ENCODE data around the gene TMPRSS6.

The TMPRSS6 gene

DNA sequence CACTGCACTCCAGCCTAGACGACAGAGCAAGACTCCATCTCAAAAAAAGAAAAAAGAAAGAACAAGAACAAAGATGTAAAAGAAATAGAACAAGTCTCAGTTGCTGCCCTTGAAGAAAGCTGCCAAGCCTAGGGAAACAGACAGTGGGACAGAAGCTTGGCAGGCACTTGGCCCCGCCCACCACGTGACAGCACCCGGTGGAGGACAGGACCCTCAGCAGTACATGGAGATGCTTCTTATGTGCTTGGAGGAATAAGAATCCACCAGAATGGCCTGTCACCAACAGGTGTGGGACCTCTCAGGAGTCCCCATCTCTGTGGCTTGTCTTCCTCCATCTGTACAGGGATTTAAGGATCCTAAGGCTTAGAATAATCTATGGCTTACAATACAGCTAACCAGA, 7.6 kb upstream of the TMPRSS6 start:
- no peak for DNase-seq (ENCODE audit: low read depth, low spot score)

GRCh38 chr22:37115032-37115431, 5.5 kb upstream of the TMPRSS6 start:
- no peak for DNase-seq (ENCODE audit: low read depth, low spot score)

DNA sequence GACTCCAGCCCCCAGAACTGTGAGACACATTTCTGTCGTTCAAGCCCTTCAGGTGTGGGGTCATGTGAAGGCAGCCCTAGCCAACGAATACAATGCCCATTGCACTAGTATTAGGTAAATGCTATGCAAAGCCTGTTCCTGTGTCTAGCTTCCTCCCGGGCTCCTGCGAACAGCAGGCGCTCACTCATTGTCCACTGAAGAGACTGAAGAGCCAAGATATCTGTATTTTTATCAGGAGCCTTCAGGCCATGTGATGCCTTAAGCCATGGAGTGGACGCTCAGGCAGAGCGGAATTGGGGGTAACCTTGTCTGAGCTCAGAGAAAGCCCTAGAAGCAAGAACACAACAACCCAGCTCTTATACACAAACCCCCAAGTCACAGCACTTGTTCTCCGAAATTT, 4.2 kb upstream of the TMPRSS6 start:
- no peak for DNase-seq (ENCODE audit: low read depth, low spot score)

GRCh38 chr22:37112084-37112728, 2.7 kb upstream of the TMPRSS6 start:
- no peak for DNase-seq (ENCODE audit: low read depth, low spot score)

DNA sequence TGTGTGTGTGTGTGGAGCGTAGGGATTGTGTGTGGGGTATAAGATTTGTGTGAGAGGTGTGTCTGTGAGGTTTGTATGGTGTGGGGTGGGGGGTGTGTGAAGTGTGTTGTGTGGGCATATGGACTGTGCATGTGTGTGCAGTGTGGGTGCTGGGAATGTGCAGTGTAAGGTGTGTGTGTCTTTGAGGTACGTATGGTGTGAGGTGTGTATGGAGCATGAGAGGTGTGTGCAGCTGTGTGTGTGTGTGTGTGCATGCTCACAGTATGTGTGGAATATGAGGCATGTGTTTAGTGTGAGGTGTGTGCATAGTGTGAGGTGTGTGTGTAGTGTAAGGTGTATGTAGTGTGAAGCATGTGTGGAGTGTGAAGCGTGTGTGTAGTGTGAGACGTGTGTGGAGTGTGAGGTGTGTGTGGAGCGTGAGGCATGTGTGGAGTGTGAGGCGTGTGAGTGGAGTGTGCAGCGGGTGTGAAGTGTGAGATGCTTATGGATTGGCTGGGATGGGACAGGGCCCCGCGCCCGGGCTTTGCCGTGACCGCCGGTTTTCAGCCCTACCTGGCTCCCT, 1.7 kb upstream of the TMPRSS6 start:
- DNase-seq (ENCODE audit: low read depth, low spot score) = no peak

DNA sequence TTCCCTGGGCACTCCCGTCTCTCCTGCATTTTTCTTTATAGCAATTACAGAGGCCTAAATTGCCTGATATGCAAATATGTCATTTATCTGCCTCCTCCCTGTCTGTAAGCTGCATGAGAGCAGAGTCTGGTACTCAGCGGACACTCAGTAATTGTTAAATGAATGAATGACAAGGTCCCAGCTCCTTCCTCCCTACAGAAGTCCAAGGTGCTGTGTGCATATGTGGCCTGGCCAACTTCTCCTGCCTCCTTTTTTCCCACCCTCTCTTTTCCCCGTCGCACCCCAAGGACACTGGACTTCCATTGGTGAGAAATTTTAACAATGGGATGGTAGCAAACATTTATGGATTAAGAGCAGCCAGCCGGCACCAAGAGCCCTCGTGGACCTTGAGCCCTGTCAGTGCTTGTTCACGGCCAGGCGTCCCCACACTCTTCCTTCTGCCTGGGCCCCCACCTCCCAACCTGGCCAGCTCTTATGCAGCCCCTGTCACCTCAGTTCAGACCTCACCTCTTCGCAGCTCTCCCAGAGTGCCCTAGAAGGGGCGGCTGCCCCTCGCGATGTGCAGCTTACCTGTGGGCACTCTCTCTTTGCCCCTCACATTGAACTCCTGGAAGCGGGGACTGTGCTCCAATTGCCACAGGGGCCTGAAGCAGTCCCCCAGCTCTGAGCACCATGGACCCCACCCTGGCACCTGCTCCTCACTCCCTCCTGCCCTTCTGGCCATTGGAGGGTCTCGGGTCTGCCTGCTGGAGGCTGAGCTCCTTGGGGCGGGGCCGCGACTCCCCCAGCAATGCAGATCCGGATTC, 1.5 kb downstream of the TMPRSS6 start:
- DNase-seq (ENCODE audit: low read depth, low spot score) = no peak

DNA sequence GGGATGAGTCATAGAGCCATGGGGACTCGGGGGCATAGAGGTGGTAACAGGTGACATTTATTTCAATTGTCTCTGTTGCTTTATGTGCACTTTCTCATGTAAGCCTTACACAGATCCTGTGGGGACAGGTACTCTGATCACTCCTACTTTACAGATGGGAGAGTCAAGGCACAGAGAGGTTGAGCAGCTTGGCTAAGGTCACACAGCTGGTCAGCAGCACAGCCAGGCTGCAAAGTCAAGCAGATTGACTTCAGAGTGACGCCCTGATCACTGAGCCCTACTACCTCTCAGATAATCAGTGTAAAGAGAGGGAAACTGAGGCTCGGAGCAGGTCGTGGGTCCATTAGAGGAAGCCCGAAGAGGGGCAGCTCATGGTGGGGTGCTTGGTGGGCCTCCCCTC, 3.5 kb downstream of the TMPRSS6 start:
- no peak for DNase-seq (ENCODE audit: low read depth, low spot score)

GRCh38 chr22:37105154-37105553, 4.4 kb downstream of the TMPRSS6 start:
- no peak for DNase-seq (ENCODE audit: low read depth, low spot score)

DNA sequence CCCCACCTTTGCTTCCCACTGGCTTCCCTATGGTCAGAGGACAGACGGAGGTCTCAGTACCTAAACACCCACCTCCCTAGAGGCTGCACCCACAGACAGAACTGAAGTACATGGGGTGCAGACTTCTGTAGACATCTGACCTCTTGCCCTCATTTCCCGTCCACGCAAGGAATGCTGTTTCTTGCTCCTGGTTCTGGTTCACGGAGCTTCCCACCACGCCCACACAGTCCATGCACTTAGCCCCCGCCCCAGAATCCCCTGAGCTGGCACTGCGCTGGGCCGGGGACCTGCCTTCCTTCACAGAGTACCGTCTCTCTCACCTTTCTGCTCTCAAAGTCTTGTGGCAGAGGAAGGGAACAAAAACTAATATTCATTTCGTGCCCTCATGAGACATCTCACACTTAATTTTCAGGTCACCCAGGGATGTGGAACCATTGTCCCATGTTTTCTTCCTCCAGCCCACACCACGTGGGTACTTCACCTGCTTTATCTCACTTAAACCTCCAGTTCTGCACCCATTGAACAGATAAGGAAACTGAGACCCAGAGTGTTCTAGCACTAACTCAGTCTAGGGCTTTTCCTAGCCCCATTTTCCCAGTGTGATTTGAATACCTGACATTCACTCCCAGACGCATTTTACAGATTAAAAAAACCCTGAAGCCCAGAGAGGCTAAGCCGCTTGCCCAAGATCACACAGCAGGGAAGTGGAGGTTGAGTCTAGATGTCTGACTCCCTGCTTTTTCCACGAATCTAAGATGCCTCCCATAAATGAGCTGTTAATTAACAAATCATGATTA, 5.7 kb downstream of the TMPRSS6 start:
- no peak for DNase-seq (ENCODE audit: low read depth, low spot score)

GRCh38 chr22:37103151-37103550, 6.4 kb downstream of the TMPRSS6 start:
- no peak for DNase-seq (ENCODE audit: low read depth, low spot score)

DNA sequence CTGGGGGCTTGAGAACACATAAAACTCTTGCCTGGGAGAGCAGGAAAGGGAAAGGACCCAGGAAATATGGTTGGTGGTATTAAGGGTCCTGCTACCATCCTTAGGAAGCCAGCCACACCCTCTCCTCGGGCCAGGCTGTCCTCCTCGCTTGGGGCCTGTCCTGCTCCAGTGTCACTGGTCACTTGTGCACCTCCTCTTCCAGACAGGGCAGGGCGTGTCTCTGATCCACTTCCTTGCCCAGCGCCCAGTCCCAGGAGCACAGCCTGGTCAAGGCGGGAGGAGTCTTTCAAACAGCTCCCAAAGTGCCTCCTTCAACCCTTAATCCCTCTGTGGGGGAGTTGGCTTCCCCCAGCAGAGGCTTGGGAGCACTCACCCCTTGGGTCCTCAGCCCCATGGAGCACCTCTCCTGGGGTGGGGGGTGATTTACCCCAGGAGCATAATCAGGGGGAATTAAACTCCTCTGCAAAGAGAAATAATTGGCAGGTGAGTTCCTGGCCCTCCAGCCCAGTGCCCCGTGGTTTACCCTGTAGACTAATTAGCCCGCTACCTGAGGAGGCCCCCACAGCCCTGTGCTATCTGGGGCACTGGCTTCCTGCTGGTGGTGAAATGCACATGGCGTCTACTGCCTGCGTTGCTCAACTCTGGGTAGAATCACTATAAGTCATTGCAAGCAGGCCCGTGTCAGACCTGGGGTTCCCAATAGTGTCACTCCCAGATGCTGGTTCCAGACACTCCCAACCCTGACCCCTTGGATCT, 8.0 kb downstream of the TMPRSS6 start:
- DNase-seq (ENCODE audit: low read depth, low spot score) = no peak

DNA sequence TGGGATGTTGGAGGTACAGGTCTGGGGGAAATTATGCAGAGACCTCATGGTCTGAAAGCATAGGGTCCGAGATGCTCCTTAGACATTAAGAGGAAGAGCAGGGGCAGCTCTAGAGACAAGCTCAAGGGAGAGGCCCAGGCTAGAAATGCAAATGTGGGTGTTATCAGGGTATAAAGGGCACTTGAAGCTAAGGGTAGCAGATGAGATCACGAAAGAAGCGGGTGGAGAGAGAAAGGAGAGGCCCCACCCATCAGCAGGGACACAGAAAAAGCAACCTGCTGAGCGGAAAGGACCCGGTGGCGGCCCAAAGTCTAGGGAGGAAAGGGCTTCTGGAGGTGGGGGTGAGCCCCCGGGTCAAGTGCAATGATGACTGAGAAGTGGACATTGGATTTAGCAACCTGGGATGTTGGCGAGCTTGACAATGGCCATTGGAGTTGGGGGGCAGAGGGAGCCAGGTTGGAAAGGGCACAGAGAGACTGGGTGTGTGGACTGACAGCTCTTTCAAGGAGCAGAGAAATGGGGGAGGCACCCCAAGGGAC, 8.9 kb downstream of the TMPRSS6 start:
- DNase-seq (ENCODE audit: low read depth, low spot score) = no peak

DNA sequence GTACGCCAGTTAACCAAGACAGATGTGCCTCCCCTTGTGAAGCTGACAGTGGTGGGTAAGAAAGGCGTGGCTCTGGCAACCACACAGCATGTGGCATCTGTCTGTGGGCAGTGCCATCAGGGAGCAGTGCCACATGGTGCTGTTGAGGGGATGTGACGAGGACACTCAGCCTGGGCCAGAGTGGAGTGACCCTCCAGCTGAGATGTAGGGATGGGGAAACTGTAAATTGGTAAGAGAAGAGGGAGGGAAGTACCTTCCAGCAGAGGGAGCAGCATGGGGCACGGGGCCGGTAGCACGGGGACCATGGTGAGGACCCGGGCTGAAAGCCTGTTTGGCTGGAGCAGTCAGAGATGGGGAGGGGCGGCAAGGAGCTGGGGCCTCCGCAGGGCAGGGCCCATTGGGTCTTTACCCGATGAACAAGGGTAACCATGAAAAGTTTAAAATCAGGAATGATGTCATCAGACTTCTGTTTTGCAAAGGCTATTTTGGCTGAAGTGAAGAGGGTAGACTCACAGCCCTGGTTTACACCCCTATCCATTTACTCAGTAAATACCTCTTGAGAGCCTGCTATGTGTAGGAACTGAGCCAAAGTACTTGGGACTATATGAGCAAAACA, 10.4 kb downstream of the TMPRSS6 start:
- no peak for DNase-seq (ENCODE audit: low read depth, low spot score)

DNA sequence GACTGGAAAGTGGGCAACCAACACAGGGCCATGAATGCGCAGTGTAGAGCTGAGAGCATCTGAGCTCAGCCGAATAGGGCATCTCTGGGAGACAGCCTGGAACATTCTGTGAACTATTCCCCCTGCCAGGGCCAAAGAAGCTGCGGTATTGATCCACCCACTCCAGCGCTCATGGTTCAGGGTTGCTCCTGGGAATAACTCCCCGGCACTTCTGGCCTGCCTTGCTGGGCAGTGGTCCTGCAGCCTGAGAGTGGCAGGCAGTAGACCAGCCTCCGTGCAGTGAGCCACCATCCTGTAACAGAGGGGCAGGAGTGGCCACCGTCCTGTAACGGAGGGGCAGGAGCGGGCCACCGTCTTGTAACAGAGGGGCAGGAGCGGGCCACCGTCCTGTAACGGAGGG, 12.2 kb downstream of the TMPRSS6 start:
- no peak for DNase-seq (ENCODE audit: low read depth, low spot score)

DNA sequence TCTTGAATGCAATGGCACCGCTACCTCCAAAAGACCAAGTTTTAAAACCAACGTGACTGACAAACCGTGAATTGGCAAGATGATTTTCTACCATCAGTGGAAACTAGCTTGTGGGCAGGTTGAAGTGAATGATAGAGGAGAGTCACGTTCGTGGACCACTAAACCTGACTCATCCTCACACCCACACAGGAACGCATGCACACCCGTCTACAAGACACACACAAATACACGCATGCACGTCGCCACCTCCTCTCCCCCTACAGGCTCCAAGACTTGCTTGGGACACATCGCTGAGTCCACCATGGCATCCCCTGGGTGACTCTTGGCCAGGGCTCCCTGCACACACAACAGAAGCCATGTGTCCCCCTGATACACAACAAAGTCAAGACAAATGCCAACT, 14.4 kb downstream of the TMPRSS6 start:
- DNase-seq (ENCODE audit: low read depth, low spot score) = no peak

DNA sequence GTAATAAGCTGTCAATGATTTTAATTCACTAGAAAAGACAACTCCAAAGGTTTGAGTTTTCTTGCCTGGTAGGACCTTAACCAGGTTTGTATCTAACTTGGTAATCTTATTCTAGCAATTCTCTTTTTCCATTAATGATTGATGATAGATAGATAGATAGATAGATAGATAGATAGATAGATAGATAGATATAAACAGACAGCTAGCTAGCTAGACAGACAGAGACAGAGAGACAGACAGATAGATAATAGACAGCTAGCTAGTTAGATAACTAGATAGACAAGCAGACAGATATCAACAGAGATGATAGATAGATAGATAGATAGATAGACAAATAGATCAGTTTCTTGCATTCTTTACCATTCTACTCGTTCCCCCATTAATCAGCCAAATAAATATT, 15.3 kb downstream of the TMPRSS6 start:
- no peak for DNase-seq (ENCODE audit: low read depth, low spot score)

DNA sequence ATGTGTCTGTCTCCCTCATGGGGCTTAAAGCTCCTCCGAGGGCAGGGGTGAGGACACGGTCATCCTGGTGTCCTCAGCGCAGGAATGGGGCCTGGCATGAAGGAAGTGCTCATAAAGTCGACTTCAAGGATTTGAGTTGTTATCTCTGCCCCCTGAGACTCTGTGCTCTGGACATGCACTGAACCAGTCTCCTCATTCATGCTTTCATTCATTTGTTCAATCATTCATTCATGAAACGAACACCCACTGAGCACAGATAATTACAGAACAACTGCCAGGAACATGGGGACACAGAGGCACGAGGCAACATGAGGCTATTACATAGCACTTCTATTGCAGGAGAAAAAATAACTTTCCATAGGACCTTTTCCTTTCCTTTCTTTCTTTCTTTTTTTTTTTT, 16.5 kb downstream of the TMPRSS6 start:
- DNase-seq (ENCODE audit: low read depth, low spot score) = no peak

DNA sequence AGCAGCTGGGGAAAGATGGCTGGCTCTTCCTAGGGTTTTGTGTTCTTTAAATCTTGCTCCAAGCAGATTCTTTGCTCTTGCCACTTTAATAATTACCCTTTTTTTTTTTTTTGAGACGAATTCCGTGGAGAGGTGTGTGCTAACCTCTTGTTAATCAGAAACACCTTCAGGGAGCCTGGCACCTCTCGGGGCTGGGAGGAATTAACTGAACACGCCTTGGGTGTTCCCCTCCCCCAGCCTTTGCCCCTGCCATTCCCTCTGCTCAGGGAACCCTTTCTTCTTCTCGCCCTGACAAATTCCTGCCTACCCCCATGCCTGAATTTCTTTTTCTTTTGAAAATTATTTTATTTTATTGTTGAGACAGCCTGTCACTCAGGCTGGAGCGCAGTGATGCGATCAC, 17.5 kb downstream of the TMPRSS6 start:
- DNase-seq (ENCODE audit: low read depth, low spot score) = no peak

DNA sequence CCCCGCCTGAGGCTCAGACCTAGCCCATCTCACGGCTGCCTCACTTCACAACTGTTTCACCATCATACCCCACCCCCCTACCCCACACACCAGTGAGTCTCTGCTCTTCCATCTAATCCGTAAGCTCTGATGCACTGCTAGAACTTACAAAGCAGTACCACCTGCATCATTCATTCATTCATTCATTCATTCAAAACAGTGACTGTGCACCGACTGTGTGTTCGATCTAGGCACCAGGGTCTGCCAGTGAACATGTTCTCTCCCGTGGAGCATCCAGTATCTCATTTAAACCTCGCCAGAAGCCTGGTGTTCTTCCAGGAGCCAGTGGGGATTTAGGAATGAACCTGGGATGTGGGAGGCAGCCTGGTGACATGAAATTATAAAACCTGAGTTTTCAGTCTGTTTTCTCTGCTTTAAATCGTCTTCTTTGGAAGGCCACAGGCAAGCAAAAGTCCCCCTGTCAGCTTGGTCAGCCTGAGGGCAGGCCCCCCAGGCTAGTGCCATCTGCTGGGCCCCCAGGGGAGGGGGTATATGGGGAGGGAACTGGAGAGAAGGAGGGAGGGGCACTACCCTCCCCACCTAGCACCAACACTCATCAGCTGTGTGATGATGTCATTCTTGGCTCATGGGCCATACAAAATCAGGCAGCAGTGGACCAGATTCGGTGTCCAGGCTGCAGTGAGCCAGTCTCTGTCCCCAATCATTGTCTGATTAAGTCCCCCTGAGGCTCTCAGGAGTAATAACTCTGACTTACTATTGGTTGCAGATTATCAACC, 18.4 kb downstream of the TMPRSS6 start:
- DNase-seq (ENCODE audit: low read depth, low spot score) = no peak

- no peak for DNase-seq (ENCODE audit: low read depth, low spot score)
These were observed 20.1 kb downstream of the TMPRSS6 start for GRCh38 chr22:37089434-37089833.

Measured in smooth muscle cell of the brain vasculature (primary cell).